ENCODE data around the gene PAFAH1B1. TPM values are rescaled to one million over a fixed set of nuclear protein-coding genes. Genes with fewer than 3 reads are reported as not detected.
A peak's percentile ranks its signal among the peaks of the same experiment; 100 is the strongest.

PAFAH1B1 gene
- 153 and 158 TPM in 2 replicates for total RNA-seq
- polyA plus RNA-seq: 46.4 and 46.5 TPM in 2 replicates
- polyA plus RNA-seq (2011; cell fraction: cytosol; rRNA removed): 64.7 and 69.4 TPM in 2 replicates
- polyA plus RNA-seq (2011; cell fraction: nucleus; rRNA removed): 81.8 and 105 TPM in 2 replicates
- 117 and 174 TPM in 2 replicates for polyA plus RNA-seq (2012)
- 130 and 171 TPM in 2 replicates for polyA minus RNA-seq
- polyA minus RNA-seq (2011; cell fraction: cytosol; rRNA and poly(A)+ RNA removed): 50.3 TPM
- 71.7 and 110 TPM in 2 replicates for polyA minus RNA-seq (2011; cell fraction: nucleus; rRNA and poly(A)+ RNA removed)
- percentile 96 among the genes with signal in this experiment for Bru-seq, nascent RNA
- BruChase-seq, experiment 1, labeled RNA remaining after a 6-hour chase: percentile 94 among the genes with signal in this experiment
- percentile 96 among the genes with signal in this experiment for BruChase-seq, experiment 2, labeled RNA remaining after a 2-hour chase
- long read RNA-seq, full-length matches to known transcripts: 91 of 137 reads
- long read RNA-seq, partial matches to known transcripts: 3 of 137 reads
- long read RNA-seq, other reads (novel, unspliced or antisense): 43 of 137 reads

DNA sequence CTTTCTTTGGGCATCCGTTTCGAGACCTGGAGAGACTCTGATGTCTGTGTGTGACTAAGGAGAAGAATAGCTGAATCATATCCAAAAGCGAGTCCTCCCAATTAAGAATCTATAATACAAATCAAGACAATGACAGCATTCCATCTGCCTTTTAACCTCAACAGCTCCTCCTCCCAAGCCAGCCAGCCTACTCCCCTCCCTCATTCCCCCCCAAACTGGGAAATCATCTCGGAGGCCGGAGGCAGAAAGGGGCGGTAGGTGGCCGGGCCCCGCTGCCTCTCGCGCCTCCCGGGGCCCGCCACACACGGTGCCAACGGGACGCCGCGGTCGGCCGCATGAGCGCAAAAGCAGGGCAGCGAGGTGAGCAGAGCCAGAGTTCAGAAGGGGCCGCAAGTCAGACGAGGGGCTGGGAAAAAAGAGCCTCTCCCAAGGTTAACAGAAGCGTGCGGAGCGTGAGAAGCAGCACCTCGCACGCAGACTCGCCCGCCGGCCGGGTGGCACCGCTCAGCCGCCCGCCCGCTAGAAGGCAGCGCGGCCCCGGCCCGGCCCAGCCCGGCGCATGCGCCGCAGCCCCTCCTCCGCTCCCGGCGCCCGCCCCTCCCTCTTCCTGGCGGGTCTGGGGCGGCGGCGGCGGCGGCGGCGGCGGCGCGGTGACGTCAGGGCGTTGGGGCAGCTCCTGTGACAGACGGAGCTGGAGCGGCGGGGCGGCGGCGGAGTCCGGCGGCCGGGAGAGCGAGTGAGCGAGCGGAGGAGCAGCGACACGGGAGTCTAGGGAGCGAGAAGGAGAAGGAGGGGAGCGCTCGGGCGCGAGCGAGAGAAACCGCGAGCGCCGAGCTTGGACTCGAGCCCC, at the start of gene PAFAH1B1:
Gene PAFAH1B1, plus strand, starts transcription at position 684 of the 850 bp plus-strand sequence. CDS start 44,635 bp downstream, outside the sequence.
- CTCF ChIA-PET: interaction anchor here (1.1 to 1.3 kb wide), 2 partner anchors 12 to 28 kb away, joined by 4 to 7 read pairs; no protein-coding TSS in a partner anchor
- no peaks in the 10 kb centered on the region for H3K9me3 ChIP-seq (replicated peaks; ENCODE audit: control insufficient read depth, insufficient read depth, low read length)
- TSS peak; percentile 80 for BruUV-seq (replicated peaks)

DNA sequence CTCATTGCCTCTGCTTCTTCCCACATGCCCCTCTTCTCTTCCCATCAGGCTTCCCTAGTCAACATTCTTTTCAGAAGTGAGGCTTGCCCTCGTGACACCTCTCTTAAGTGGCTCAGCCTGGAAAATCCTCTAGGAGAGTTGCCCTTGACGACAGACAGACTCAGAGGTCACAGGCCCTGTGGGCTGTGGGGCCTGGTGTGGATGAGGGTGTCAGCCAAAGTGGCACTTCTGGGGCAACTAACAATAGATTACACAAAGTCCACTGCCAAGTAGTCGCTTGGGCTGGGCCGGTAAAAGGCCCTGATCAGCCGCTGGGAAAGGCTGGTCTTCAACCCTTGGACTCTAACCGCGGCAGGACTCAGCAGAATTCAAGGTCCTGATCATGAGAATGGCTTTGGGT, 48.1 kb upstream of the PAFAH1B1 start:
- CTCF ChIA-PET: no interaction called here
- dilution Hi-C loops (cut with MboI; ENCODE audit: extremely low pct_ligation_motif_present, low sequenced_read_pairs): no loop called here

More for the DNA sequence above, at the start of gene PAFAH1B1:
- H3K9ac ChIP-seq (replicated peaks; ENCODE audit: extremely low read depth, insufficient read depth, low read length): peak within 1 kb of the TSS; percentile 97
- H3K4me1 ChIP-seq (ENCODE audit: control insufficient read depth, extremely low read depth, insufficient read depth, low read length): peaks cover 22% of the 10 kb centered on the region
- peak within 1 kb of the TSS; percentile 100 for H3K4me2 ChIP-seq (ENCODE audit: insufficient read depth, low read length)
- H4K20me1 ChIP-seq (replicated peaks; ENCODE audit: control insufficient read depth, extremely low read depth, insufficient read depth, low read length): peaks cover 19% of the 10 kb centered on the region
- DNase-seq (ENCODE audit: low read depth, low spot score) (peak; percentile 90), FAIRE-seq (peak; percentile 67)
- H3K27me3 ChIP-seq (ENCODE audit: control insufficient read depth in 2 of 2, insufficient read depth in 2 of 2, low read length in 2 of 2): no peaks in the 10 kb centered on the region
- TF ChIP-seq MYC (IDR thresholded peaks at IDR 0.05; ENCODE audit: low read depth, low read length) (no peak), POLR2AphosphoS5 (IDR thresholded peaks at IDR 0.05; ENCODE audit: insufficient read depth, low read depth, low read length) (peak; percentile 95), POLR2A (IDR thresholded peaks at IDR 0.05; ENCODE audit: low read depth, low read length) (peak; percentile 88)
- H3K79me2 ChIP-seq (ENCODE audit: control insufficient read depth, insufficient read depth, low read length): peaks cover 45% of the 10 kb centered on the region
- no peaks in the 10 kb centered on the region for H3K36me3 ChIP-seq (ENCODE audit: control insufficient read depth in 2 of 2, extremely low read depth in 1 of 2, insufficient read depth in 2 of 2, low read length in 2 of 2)
- H2AFZ ChIP-seq (ENCODE audit: low read depth, low read length): peak within 1 kb of the TSS; percentile 91
- peak within 1 kb of the TSS; percentile 95 to 100 (median 98) for H3K4me3 ChIP-seq (replicated peaks in 1 of 3; ENCODE audit: insufficient read depth in 1 of 3, low read depth in 1 of 3, low read length in 3 of 3)
- POLR2A ChIA-PET: interaction anchor here (1.2 kb wide), 1 partner anchor 82 kb away, joined by 4 read pairs; the partner anchor contains the start of gene METTL16
- H3K9me1 ChIP-seq (replicated peaks; ENCODE audit: control insufficient read depth, extremely low read depth, insufficient read depth, low read length): no peaks in the 10 kb centered on the region
- intact Hi-C loops (cut with micrococcal nuclease) (loop anchor here (1.0 kb wide), 1 partner anchor 82 kb away; the partner anchor contains the start of gene METTL16), dilution Hi-C loops (cut with MboI; ENCODE audit: extremely low pct_ligation_motif_present, low sequenced_read_pairs) (no loop called here)
- H3K27ac ChIP-seq (ENCODE audit: insufficient read depth, low read depth, low read length): peak within 1 kb of the TSS; percentile 96

More for the DNA sequence above, 48.1 kb upstream of the PAFAH1B1 start:
- no peak overlapping the region for H3K27ac ChIP-seq (ENCODE audit: insufficient read depth, low read depth, low read length)
- no peaks in the 10 kb centered on the region for H3K9me1 ChIP-seq (replicated peaks; ENCODE audit: control insufficient read depth, extremely low read depth, insufficient read depth, low read length)
- BruUV-seq (replicated peaks): no TSS peak
- no peak overlapping the region for H3K9ac ChIP-seq (replicated peaks; ENCODE audit: extremely low read depth, insufficient read depth, low read length)
- POLR2A ChIA-PET: no interaction called here
- intact Hi-C loops (cut with micrococcal nuclease): no loop called here
- no peaks in the 10 kb centered on the region for H3K9me3 ChIP-seq (replicated peaks; ENCODE audit: control insufficient read depth, insufficient read depth, low read length)
- no peaks in the 10 kb centered on the region for H3K79me2 ChIP-seq (ENCODE audit: control insufficient read depth, insufficient read depth, low read length)
- H3K4me3 ChIP-seq (replicated peaks in 1 of 3; ENCODE audit: insufficient read depth in 1 of 3, low read depth in 1 of 3, low read length in 3 of 3): no peak overlapping the region
- H3K4me1 ChIP-seq (ENCODE audit: control insufficient read depth, extremely low read depth, insufficient read depth, low read length): no peaks in the 10 kb centered on the region
- FAIRE-seq: no peak
- TF ChIP-seq, protein P1, sequence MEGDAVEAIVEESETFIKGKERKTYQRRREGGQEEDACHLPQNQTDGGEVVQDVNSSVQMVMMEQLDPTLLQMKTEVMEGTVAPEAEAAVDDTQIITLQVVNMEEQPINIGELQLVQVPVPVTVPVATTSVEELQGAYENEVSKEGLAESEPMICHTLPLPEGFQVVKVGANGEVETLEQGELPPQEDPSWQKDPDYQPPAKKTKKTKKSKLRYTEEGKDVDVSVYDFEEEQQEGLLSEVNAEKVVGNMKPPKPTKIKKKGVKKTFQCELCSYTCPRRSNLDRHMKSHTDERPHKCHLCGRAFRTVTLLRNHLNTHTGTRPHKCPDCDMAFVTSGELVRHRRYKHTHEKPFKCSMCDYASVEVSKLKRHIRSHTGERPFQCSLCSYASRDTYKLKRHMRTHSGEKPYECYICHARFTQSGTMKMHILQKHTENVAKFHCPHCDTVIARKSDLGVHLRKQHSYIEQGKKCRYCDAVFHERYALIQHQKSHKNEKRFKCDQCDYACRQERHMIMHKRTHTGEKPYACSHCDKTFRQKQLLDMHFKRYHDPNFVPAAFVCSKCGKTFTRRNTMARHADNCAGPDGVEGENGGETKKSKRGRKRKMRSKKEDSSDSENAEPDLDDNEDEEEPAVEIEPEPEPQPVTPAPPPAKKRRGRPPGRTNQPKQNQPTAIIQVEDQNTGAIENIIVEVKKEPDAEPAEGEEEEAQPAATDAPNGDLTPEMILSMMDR (IDR thresholded peaks at IDR 0.05; ENCODE audit: extremely low read depth in 1 of 2, insufficient read depth in 1 of 2, low read depth in 1 of 2, low read length in 2 of 2): no peak
- no peak for TF ChIP-seq FOS (IDR thresholded peaks at IDR 0.05; ENCODE audit: borderline replicate concordance, insufficient read depth, low read length)
- no peak for TF ChIP-seq JUN (IDR thresholded peaks at IDR 0.05; ENCODE audit: borderline replicate concordance, insufficient read depth, insufficient read length, low read depth)
- no peak for TF ChIP-seq POLR2A (IDR thresholded peaks at IDR 0.05; ENCODE audit: low read depth, low read length)
- TF ChIP-seq, protein P2, sequence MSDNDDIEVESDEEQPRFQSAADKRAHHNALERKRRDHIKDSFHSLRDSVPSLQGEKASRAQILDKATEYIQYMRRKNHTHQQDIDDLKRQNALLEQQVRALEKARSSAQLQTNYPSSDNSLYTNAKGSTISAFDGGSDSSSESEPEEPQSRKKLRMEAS (IDR thresholded peaks at IDR 0.05; ENCODE audit: insufficient read depth, insufficient read length): no peak
- no peak for TF ChIP-seq GATA2 (IDR thresholded peaks at IDR 0.05; ENCODE audit: insufficient read depth, insufficient read length, low read depth, low read length)
- TF ChIP-seq EZH2 (IDR thresholded peaks at IDR 0.05; ENCODE audit: borderline replicate concordance, low read depth, low read length, severe bottlenecking): no peak
- no peak for TF ChIP-seq POLR2AphosphoS5 (IDR thresholded peaks at IDR 0.05; ENCODE audit: insufficient read depth, low read depth, low read length)
- TF ChIP-seq MYC (IDR thresholded peaks at IDR 0.05; ENCODE audit: low read depth, low read length): no peak
- no peak overlapping the region for H2AFZ ChIP-seq (ENCODE audit: low read depth, low read length)
- H3K27me3 ChIP-seq (ENCODE audit: control insufficient read depth in 2 of 2, insufficient read depth in 2 of 2, low read length in 2 of 2): no peaks in the 10 kb centered on the region
- DNase-seq (ENCODE audit: low read depth, low spot score): no peak
- H3K4me2 ChIP-seq (ENCODE audit: insufficient read depth, low read length): no peak overlapping the region
- H4K20me1 ChIP-seq (replicated peaks; ENCODE audit: control insufficient read depth, extremely low read depth, insufficient read depth, low read length): no peaks in the 10 kb centered on the region
- no peaks in the 10 kb centered on the region for H3K36me3 ChIP-seq (ENCODE audit: control insufficient read depth in 2 of 2, extremely low read depth in 1 of 2, insufficient read depth in 2 of 2, low read length in 2 of 2)
